Posterior vena cava (tissue), 2 donors: ENCODE measurements around the gene POC1B. TPM values are rescaled to one million over a fixed set of nuclear protein-coding genes. Genes with fewer than 3 reads are reported as not detected.

Experiments used
- DNase-seq: peaks from one replicate; pipeline ENCODE4 v3.0.0-alpha.2; 2020; ENCODE audit warnings: low spot score
- intact Hi-C, 2 donors: fragments of 100-400 bp; cut with DNase I; formaldehyde crosslinking; loops; one replicate each; pipeline versions ENCODE4 v1.14.1 to v1.14.2; 2022 to 2023
- total RNA-seq, 2 donors: library from RNA; stranded (reverse); fragmentation: NEBNext Ultra II Directional; extraction: Animal tissue kit (Norgen Biotek cat#: 25700); gene quantifications; one replicate each; pipeline ENCODE4 v1.2.1, GENCODE V29; 2021
- donor health status: DM: yes; HTN: yes; CAD: no.
- donor health status: DM: yes; HTN: yes; CAD: no.

The POC1B gene
- total RNA-seq, 2 donors from 2014 or later, result 12.3 to 22.1 TPM

GRCh38 chr12:89382328-89382727 lies 143.5 kb downstream of the POC1B start:
- intact Hi-C loops, result no loop called here
- no peak for DNase-seq

- intact Hi-C loops, result no loop called here
- DNase-seq, result no peak
Measured at GRCh38 chr12:89379839-89380467, 145.9 kb downstream of the POC1B start.

DNA sequence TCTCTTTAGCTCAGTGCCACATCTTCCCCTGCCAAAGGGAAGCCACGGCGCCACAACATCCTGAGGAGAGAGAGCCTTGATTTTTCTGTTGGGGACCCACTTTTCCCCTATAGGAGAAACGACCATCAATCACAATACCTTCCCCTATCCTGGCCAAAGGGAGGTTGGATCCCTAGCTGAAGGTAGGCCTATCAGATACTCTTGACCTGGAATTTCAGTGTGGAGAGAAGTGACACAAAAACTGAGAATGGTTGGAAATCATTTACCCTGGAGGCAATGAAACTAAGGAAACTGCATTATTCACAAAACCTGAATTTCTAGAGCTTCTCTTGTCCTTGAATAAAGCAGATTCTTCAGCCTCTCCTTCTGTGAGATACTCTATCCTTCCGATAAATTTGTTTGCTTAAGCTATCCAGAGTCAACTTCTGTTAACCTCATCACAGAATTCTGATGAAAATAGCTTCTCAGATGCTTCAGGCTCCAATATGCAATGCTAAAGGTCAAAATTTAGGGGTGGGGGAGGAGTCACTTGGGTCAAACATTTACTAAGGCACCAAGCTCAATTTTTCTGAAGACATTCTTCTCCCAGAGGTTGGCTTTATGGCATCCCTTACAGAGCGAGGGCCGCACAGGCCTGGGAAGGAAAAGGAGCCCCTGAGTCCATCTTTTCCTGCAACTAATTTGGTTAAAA lies 146.6 kb downstream of the POC1B start:
- intact Hi-C loops, result no loop called here
- no peak for DNase-seq

DNA sequence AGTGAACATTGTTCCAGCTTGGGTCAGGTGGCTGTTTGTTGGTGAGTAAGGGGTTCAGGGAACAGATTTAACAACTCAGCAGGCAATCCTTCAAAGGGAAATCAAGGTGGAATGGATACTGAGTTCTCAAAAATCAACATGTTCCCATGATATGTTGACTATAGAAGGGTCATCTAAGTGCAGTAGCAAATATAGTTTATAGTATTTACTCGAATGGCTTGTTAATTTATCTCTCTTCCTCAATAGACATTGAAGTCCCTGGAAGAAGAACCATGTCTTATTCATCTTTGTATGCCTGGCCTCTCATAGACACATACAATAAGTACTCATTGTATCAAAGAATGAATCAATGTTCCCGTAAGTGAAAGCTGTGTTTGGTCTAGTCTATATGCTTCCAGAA lies 149.0 kb downstream of the POC1B start:
- intact Hi-C loops, result no loop called here
- DNase-seq, result no peak

- intact Hi-C loops, result no loop called here
- DNase-seq, result no peak
Measured at GRCh38 chr12:89376202-89376529, 149.7 kb downstream of the POC1B start.

DNA sequence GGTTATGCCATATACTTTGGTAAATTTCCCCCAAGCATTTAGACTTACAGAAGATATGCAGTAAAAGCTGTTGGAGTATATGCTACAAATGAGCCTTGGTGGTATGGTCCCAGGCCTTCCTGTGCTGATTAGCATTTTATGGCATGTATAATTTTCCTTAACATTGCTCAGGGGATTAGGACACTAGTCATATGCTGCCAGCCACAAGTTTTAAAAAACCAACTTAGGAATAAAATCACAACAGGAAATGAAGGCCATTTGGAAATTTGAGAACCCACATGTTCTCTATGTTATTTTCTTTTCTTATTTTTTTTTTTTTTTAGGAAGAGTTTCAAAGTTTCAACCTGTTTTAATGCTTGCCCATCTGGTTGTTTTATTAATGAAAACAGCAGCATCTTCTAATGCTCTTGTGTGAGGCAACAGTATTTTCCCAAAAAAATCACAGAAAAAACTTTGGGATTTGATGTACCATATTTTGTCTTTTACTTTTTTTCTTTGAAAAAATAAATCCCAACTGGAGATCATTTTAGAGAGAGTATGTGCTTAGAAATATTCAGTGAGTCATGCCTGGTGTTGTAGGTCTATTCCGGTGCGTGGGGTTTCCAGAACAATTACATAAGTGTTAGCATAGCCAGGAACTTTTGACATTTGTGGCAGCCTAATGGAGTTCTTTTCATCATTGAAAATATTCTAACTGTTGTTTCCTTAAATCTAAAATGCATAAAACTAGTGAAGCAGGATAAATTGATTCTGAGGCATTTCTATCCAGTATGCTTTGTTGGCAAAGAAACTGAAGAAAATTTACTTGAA lies 151.9 kb downstream of the POC1B start:
- DNase-seq, result no peak

DNA sequence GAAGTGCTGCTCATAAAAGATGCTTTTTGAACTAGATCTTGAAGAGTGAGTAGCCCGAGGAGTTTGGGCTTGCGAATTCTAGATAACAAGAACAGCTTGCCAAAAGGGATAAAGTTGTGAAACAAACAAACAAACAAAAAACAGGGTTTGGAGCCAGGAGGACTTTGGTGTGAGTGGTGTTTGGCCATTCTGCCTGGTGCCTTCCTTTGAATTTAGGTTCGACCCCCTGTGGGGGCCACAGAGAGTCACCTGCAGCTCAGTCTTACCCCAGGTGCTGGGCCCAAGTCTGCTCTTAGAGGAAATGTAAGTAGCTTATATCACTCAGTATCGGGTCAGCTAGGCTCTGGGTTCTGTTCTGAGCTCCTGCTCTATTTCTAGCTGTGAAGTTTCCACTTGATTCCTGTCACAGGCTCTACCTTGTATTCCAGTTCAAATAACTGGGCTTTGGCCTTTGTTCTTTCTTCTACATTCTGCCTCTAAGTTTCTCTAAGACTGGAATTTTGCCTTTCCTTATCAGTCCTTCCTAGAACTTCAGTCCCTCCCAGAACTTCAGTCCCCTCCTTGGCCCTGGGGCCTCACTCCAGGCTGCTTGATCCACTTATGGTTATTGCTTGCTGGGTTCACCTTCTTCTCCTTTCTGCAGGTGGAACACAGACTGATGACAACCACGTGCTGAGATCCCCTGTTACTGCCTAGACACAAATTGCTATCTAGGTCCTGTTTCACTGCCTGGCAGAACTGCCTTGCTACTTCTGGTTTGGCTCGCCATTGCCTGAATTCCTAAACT lies 153.1 kb downstream of the POC1B start:
- intact Hi-C loops, result no loop called here
- DNase-seq, result no peak

More for the DNA sequence above, 151.9 kb downstream of the POC1B start:
- intact Hi-C loops, result no loop called here

- DNase-seq, result no peak
- intact Hi-C loops, result no loop called here
Measured at GRCh38 chr12:89370850-89371249, 155.0 kb downstream of the POC1B start.

DNA sequence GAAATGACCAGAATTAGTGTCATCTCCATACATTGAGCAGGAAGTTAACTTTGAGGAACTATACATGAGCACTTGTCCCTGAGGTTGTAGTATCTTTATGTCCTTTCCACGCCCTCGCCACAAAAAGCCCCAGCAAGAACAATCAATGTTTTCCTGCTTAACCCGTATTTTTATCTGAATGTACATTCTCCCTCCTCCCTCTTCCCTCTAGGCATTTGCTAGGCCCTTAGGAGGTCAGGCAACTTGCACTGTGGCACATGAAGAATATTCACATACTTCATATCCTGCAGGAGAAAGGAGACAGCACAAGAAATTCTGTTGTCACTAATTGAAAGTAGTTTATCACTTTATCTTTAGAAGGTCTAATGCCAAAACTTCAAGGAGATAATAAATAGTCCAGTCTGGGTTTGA lies 155.4 kb downstream of the POC1B start:
- no peak for DNase-seq
- intact Hi-C loops, result no loop called here

Other genes starting within 250 kb of the POC1B start
- gene DUSP6, start 173.5 kb downstream of the POC1B start, total RNA-seq, result 10 to 100 TPM; 42.2 to 49.6 TPM
- gene GALNT4, start 1.3 kb downstream of the POC1B start, total RNA-seq, result 1 to 10 TPM; 5.4 to 6.2 TPM
- 10 to 100 TPM; 37.6 to 44.0 TPM for gene ATP2B1, start 182.8 kb upstream of the POC1B start, total RNA-seq